ENCODE data around the gene PHF14.

Gene PHF14

GRCh38 chr7:11212816-11213215 is 239.1 kb downstream of the PHF14 start:
- no peak for DNase-seq

GRCh38 chr7:11213266-11213665 is 239.6 kb downstream of the PHF14 start:
- DNase-seq: no peak

- DNase-seq: no peak
Measured at GRCh38 chr7:11216276-11216675, 242.6 kb downstream of the PHF14 start.

- no peak for DNase-seq
Measured at GRCh38 chr7:11217848-11218565, 244.3 kb downstream of the PHF14 start.

Measured in CD4-positive, alpha-beta T cell treated with Interleukin-1 beta for 1 hour (primary cell).